Activated T-cell treated with anti-CD3 and anti-CD28 coated beads for 1 hour (primary cell): ENCODE measurements around the gene MAP1B.
"Not testable (repeated sequence)": the region's sequence is repeated elsewhere in the genome, so short reads cannot be mapped to it uniquely, and the experiment has no call there.

Experiments used
- DNase-seq: peaks from one replicate; pipeline ENCODE4 v3.0.0-alpha.2; 2020; ENCODE audit warnings: low read depth

MAP1B gene

GRCh38 chr5:72107131-72107900 is at the start of gene MAP1B:
TSS of gene MAP1B (plus strand) at chr5:72107475. CDS start at chr5:72107532, 57 bp downstream.
- no peak for DNase-seq

- DNase-seq = no peak
These were observed 49.5 kb upstream of the MAP1B start for GRCh38 chr5:72057816-72058215.

GRCh38 chr5:72063219-72063819 is 44.0 kb upstream of the MAP1B start:
- DNase-seq = no peak

GRCh38 chr5:72064801-72065570 is 42.3 kb upstream of the MAP1B start:
- DNase-seq = no peak

DNA sequence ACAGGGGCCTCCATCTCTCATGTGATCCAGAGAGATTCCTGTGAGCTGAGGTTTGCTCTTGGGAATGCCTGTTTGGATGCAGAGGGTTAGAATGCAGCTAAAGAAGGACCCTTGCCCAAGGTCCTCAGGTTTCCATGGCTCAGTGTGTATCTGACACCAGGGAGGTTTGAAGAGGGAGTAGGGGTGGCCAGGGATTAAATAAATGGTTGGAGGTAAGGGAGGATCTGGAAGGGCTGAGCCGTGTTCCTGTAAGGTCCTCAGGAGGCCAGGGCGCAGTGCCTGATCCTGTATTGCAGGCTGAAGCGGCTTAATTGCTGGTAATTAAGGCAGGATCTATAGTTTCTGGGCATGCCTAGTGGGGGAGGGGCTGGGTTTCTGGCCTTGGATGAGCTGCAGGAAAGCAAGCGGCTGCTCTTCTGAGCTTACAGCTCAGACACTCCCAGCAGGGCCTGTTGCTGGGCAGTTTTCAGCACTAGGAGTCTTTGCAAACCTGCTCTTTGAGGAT is 41.5 kb upstream of the MAP1B start:
- DNase-seq = no peak

DNA sequence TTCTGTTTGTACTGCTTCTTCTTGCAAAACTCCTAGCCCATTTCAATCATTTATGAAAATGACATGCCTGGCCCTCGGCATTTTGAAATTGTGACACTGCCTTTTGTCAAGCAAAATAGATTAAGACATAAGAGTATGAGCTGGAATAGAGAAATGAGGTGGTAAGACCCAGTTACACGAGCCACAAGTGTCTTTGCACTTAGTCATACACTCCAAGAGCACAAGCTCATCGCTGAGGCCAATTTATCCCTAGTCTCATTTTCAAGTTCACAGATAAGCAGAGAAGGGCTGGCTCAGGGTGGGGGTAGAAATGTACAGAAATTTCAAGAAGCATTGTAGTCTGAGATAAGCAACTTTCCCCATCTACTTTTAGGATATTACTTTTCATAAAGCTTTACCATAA is 40.6 kb upstream of the MAP1B start:
- no peak for DNase-seq

GRCh38 chr5:72067682-72068470 is 39.4 kb upstream of the MAP1B start:
- DNase-seq = no peak

- no peak for DNase-seq
These were observed 36.7 kb upstream of the MAP1B start for GRCh38 chr5:72070529-72070928.

GRCh38 chr5:72071906-72072305 is 35.4 kb upstream of the MAP1B start:
- no peak for DNase-seq

DNA sequence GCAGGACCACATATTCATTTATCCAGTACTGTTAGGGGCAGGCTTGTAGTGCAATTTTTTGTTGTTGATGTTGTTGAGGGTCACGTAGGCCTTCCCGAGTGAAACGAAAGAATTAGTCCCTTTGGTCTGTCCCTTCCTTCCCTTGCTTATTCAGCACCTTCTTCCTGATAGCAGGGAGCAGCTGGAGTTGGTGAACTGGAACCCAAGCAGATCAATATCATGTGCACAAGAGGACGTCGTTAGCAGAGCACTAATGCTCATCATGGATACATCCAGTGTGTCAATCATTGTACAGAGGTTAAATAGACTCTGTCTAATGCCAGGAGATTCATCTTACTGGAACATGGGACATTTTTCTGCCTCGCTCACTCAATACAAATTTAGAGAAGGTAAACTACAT is 33.0 kb upstream of the MAP1B start:
- DNase-seq = no peak

DNA sequence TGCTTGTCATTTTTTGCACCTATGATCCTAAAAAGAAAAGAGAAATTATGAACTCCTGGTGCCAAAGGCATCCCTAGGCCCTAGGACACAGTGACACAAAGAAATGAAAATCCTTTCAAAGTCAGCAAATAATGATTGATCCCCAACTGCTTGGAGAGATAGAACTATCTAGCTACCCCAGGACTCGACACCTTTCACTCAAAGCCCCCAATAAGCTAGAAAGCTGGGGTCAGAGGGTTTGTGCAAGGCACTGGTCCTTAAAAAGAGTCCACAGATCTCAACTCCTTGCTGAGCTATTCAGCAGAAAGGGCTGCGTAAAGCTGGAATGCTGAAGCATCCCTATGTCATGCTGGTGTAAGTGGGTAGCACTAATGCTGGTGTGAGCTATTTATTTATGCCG is 31.8 kb upstream of the MAP1B start:
- no peak for DNase-seq

DNA sequence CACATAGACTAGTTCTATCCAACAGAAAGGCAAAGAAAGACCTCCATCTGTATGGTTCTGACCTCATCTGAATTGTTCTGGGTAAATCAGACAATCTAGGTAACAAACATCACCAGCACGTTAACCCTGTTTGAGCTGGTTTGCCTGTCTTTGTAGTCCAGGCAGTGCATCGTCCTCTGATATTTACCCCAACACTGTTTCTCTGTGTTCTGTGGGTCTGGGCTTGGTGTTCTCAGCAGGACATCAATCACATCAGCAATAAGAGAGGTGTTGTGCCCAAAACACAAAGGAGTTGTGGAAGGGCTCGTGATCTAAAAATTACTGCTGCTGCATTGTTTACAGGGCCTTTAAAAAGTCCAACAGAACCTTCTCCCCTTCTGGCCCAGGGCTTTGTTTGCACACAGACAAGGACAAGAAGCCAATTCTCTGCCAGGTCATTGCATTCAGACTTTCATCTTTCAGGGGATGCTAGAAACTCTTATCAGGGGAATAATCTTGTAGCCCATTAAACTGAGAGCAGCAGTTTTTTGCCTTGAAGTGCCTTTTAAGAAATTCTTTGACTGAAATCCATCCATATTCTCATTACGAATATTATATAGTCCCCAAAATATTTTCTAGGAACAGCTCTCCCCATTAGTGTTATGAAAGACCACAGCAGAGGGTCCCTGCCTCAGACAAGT is 30.5 kb upstream of the MAP1B start:
- no peak for DNase-seq

DNA sequence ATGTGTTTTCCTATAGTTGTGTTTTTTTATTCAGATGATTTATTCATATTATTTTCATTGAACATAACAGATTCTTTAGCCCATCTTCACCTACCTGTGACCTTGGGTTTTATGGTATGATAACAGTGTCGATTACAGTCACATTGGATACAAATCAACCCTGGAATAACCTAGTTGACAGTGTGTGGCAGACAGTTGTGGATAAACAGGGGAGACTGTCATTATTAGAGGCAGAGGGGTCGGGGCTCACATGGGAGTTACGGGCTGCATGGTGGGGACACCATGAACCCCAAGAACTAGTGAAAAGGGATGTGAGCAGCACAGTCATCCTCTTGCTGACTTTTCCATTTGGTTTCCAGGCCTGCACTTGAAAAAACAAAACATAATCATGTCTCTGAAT is 29.9 kb upstream of the MAP1B start:
- DNase-seq = no peak

DNA sequence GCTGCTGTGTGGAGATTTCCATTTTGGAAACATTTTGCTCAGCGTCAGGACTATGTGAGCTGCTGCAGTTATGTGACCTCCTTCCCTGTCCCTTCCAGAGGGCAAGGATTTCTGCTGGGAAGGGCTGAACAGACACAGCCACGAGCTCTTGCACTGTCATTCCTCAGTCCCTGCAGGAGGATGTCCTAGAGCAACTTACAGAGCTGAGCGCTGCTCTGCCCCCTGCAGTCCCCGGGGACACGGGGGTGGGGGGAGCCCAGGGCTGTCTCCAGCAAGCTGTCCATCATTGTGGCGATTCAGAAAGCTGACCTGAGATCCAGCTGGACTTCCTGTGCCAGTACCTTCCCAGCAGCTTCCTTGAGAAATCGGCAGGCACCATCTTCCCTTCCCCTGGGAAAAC is 28.0 kb upstream of the MAP1B start:
- DNase-seq = no peak

DNA sequence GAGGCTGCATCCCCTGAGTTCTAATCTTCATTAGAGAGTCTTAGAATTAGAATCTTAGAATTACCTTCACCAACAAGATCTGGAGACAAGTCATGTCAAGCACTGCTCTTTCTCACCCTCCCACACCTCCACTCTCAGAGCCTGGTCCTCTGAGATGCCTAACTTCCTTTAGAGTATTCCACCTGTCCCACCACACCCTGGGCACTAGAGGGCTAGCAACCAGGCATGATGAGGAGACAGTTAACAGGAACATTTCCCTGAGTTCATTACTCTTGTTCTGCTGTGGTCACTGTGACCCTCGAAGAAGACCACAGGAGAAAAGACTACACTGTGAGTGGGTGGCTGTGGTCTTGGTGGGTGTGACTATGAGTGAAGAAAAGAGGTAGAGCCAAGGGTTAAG is 25.2 kb upstream of the MAP1B start:
- DNase-seq = no peak

DNA sequence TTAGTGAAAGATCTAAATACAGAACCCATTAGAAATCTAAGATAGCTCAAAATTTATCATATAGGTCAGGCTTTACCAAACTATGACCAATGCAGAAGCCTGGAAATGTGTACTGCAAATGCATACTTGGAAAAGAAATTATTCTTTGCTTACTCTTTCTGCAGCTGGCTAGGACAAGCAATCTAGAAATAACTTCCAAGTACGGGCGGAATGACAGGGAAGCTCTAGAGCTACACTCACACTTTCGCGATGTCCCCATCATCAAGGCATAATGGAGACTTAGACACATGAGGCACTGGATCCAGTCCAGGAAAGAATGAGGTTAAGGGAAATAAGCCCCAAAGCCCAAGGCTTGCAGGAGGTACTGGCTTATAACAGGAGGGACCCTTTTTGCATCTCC is 22.4 kb upstream of the MAP1B start:
- DNase-seq = no peak

DNA sequence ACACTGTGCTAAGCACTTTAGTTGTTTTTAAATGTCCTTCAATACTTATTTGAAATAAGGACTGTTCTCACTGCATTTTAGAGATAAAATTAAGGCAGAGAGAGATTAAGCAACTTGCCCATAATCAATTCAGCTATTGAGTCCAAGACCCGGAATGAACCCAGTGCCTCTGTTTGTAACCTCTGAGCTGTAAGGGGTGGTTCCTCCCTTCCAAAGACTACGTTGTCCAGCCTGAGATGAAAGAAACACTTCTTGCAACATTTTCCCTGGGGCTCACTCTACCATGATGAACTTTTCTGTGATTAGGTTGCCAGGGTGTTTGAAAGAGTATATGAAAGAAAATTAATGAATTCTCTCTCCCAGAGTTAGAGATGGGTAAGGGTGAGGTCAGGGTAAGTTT is 22.0 kb upstream of the MAP1B start:
- no peak for DNase-seq

- DNase-seq = not testable (repeated sequence)
These were observed 17.6 kb upstream of the MAP1B start for GRCh38 chr5:72089713-72090112.

DNA sequence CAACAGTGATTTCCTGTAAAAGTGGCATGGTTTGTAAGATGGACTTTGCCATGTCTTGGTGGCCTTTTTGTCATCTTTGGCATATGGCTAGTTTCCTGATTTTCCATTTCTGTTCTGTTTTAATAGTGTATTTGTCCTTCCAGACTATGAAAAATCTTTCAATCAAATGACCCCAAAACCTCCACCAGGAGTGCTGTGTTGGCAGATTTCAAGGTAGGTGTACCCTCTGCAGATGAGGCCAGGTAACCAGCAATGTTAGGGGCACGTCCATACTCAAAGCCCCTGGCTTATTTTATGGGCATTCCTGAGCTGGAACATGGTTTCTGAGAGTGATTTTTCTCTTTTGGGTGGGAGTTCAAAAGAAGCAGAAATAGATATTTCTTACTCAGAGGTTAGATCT is 15.2 kb upstream of the MAP1B start:
- no peak for DNase-seq

- DNase-seq = no peak
These were observed 14.1 kb upstream of the MAP1B start for GRCh38 chr5:72093217-72093616.

- no peak for DNase-seq
These were observed 13.5 kb upstream of the MAP1B start for GRCh38 chr5:72093824-72094223.
